Epidermal melanocyte (primary cell): ENCODE results near the gene MEI1.

ENCODE experiments used
- DNase-seq: peaks from one replicate; pipeline ENCODE4 v3.0.0; 2011; ENCODE audit warnings: low spot score; ENCODE audit not compliant: insufficient read length

MEI1 gene

GRCh38 chr22:41739576-41739975 lies 40.3 kb downstream of the MEI1 start:
- no peak for DNase-seq

- DNase-seq, result no peak
These were observed 43.6 kb downstream of the MEI1 start for GRCh38 chr22:41742918-41743317.

- no peak for DNase-seq
These were observed 46.7 kb downstream of the MEI1 start for GRCh38 chr22:41745968-41746367.

GRCh38 chr22:41746567-41747400 lies 47.5 kb downstream of the MEI1 start:
- DNase-seq, result peak; percentile 92

GRCh38 chr22:41752011-41752970 lies 53.0 kb downstream of the MEI1 start:
- DNase-seq, result no peak

- DNase-seq, result no peak
These were observed 54.7 kb downstream of the MEI1 start for GRCh38 chr22:41753984-41754383.

GRCh38 chr22:41757502-41757901 lies 58.2 kb downstream of the MEI1 start:
- no peak for DNase-seq

GRCh38 chr22:41758231-41758630 lies 58.9 kb downstream of the MEI1 start:
- DNase-seq, result no peak

- DNase-seq, result no peak
These were observed 63.9 kb downstream of the MEI1 start for GRCh38 chr22:41762980-41763779.

GRCh38 chr22:41766476-41766875 lies 67.2 kb downstream of the MEI1 start:
- no peak for DNase-seq

- DNase-seq, result no peak
These were observed 69.1 kb downstream of the MEI1 start for GRCh38 chr22:41768430-41768829.

GRCh38 chr22:41770715-41771468 lies 71.6 kb downstream of the MEI1 start:
- no peak for DNase-seq

- no peak for DNase-seq
These were observed 72.9 kb downstream of the MEI1 start for GRCh38 chr22:41772198-41772597.

GRCh38 chr22:41772645-41773044 lies 73.3 kb downstream of the MEI1 start:
- DNase-seq, result no peak

- DNase-seq, result no peak
These were observed 76.0 kb downstream of the MEI1 start for GRCh38 chr22:41775338-41775737.

- no peak for DNase-seq
These were observed 76.7 kb downstream of the MEI1 start for GRCh38 chr22:41775976-41776375.

GRCh38 chr22:41776381-41776780 lies 77.1 kb downstream of the MEI1 start:
- no peak for DNase-seq

GRCh38 chr22:41777749-41778425 lies 78.6 kb downstream of the MEI1 start:
- DNase-seq, result no peak

- no peak for DNase-seq
These were observed 80.7 kb downstream of the MEI1 start for GRCh38 chr22:41779929-41780505.
